Measurements from ENCODE around the gene GINS2. TPM values are rescaled to one million over a fixed set of nuclear protein-coding genes. Genes with fewer than 3 reads are reported as not detected.

GINS2 gene
- polyA plus RNA-seq, 1 of the 3 experiments (the other 2 are of a cell fraction): 9.0 TPM

- DNase-seq: no peak
- ChIA-PET POLR2A (no interaction called here), CTCF (interaction anchor here (1.1 to 1.2 kb wide), 3 partner anchors 47 to 69 kb away, joined by 3 to 4 read pairs (median 4); no protein-coding TSS in a partner anchor)
- H2AFZ ChIP-seq (ENCODE audit: low read depth): no peak overlapping the region
- H3K27ac ChIP-seq (ENCODE audit: low read depth in 2 of 2, low read length in 1 of 2): no peak overlapping the region
- no peaks in the 10 kb centered on the region for H3K36me3 ChIP-seq (replicated peaks in 1 of 2; ENCODE audit: control insufficient read depth in 1 of 2, insufficient read depth in 2 of 2, low read length in 1 of 2)
- H3K79me2 ChIP-seq (ENCODE audit: insufficient read depth): peaks cover 6% of the 10 kb centered on the region; the same call in 1 of the 2 replicates
- peaks cover 22% of the 10 kb centered on the region for H4K20me1 ChIP-seq (ENCODE audit: insufficient read depth)
- TF ChIP-seq EZH2phosphoT487 (IDR thresholded peaks at IDR 0.05; ENCODE audit: borderline replicate concordance, low read depth) (no peak), GATA2 (CRISPR knock-in tag; IDR thresholded peaks at IDR 0.05) (no peak), CHD2 (IDR thresholded peaks at IDR 0.05; ENCODE audit: low read length, partially characterized antibody) (no peak), RAD21 (IDR thresholded peaks at IDR 0.05; ENCODE audit: low read length) (no peak), GABPA (IDR thresholded peaks at IDR 0.05; ENCODE audit: low read depth) (no peak), RFX5 (IDR thresholded peaks at IDR 0.05; ENCODE audit: low read length) (no peak), JUND (IDR thresholded peaks at IDR 0.05) (no peak), NFIC (IDR thresholded peaks at IDR 0.05; ENCODE audit: borderline replicate concordance) (no peak), FOXM1 (IDR thresholded peaks at IDR 0.05; ENCODE audit: low read depth) (no peak), RXRA (IDR thresholded peaks at IDR 0.05; ENCODE audit: borderline replicate concordance, low read depth) (no peak), SMC3 (IDR thresholded peaks at IDR 0.05; ENCODE audit: low read depth, low read length) (no peak), TCF12 (IDR thresholded peaks at IDR 0.05) (no peak), ELF1 (IDR thresholded peaks at IDR 0.05) (no peak), SIN3A (IDR thresholded peaks at IDR 0.05; ENCODE audit: borderline replicate concordance, low read depth, low read length) (no peak), USF1 (IDR thresholded peaks at IDR 0.05; ENCODE audit: borderline replicate concordance, low read depth) (no peak), FOXJ3 (CRISPR knock-in tag; IDR thresholded peaks at IDR 0.05) (no peak)
- TF ChIP-seq, protein P1, sequence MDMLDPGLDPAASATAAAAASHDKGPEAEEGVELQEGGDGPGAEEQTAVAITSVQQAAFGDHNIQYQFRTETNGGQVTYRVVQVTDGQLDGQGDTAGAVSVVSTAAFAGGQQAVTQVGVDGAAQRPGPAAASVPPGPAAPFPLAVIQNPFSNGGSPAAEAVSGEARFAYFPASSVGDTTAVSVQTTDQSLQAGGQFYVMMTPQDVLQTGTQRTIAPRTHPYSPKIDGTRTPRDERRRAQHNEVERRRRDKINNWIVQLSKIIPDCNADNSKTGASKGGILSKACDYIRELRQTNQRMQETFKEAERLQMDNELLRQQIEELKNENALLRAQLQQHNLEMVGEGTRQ (IDR thresholded peaks at IDR 0.05; ENCODE audit: borderline replicate concordance, low read depth, low read length): no peak
- TF ChIP-seq, protein P2, sequence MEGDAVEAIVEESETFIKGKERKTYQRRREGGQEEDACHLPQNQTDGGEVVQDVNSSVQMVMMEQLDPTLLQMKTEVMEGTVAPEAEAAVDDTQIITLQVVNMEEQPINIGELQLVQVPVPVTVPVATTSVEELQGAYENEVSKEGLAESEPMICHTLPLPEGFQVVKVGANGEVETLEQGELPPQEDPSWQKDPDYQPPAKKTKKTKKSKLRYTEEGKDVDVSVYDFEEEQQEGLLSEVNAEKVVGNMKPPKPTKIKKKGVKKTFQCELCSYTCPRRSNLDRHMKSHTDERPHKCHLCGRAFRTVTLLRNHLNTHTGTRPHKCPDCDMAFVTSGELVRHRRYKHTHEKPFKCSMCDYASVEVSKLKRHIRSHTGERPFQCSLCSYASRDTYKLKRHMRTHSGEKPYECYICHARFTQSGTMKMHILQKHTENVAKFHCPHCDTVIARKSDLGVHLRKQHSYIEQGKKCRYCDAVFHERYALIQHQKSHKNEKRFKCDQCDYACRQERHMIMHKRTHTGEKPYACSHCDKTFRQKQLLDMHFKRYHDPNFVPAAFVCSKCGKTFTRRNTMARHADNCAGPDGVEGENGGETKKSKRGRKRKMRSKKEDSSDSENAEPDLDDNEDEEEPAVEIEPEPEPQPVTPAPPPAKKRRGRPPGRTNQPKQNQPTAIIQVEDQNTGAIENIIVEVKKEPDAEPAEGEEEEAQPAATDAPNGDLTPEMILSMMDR (IDR thresholded peaks at IDR 0.05): no peak
- TF ChIP-seq, protein P3, sequence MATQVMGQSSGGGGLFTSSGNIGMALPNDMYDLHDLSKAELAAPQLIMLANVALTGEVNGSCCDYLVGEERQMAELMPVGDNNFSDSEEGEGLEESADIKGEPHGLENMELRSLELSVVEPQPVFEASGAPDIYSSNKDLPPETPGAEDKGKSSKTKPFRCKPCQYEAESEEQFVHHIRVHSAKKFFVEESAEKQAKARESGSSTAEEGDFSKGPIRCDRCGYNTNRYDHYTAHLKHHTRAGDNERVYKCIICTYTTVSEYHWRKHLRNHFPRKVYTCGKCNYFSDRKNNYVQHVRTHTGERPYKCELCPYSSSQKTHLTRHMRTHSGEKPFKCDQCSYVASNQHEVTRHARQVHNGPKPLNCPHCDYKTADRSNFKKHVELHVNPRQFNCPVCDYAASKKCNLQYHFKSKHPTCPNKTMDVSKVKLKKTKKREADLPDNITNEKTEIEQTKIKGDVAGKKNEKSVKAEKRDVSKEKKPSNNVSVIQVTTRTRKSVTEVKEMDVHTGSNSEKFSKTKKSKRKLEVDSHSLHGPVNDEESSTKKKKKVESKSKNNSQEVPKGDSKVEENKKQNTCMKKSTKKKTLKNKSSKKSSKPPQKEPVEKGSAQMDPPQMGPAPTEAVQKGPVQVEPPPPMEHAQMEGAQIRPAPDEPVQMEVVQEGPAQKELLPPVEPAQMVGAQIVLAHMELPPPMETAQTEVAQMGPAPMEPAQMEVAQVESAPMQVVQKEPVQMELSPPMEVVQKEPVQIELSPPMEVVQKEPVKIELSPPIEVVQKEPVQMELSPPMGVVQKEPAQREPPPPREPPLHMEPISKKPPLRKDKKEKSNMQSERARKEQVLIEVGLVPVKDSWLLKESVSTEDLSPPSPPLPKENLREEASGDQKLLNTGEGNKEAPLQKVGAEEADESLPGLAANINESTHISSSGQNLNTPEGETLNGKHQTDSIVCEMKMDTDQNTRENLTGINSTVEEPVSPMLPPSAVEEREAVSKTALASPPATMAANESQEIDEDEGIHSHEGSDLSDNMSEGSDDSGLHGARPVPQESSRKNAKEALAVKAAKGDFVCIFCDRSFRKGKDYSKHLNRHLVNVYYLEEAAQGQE (IDR thresholded peaks at IDR 0.05; ENCODE audit: low read depth, low read length): no peak
- TF ChIP-seq, protein P4, sequence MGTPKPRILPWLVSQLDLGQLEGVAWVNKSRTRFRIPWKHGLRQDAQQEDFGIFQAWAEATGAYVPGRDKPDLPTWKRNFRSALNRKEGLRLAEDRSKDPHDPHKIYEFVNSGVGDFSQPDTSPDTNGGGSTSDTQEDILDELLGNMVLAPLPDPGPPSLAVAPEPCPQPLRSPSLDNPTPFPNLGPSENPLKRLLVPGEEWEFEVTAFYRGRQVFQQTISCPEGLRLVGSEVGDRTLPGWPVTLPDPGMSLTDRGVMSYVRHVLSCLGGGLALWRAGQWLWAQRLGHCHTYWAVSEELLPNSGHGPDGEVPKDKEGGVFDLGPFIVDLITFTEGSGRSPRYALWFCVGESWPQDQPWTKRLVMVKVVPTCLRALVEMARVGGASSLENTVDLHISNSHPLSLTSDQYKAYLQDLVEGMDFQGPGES (IDR thresholded peaks at IDR 0.05; ENCODE audit: low read depth, low read length): no peak
- no peak overlapping the region for H3K4me2 ChIP-seq
- H3F3A ChIP-seq (replicated peaks; ENCODE audit: insufficient read depth): peaks cover 10% of the 10 kb centered on the region
- no peak overlapping the region for H3K4me3 ChIP-seq (ENCODE audit: low read depth in 2 of 2, low read length in 1 of 2)
- H3K9me3 ChIP-seq: no peaks in the 10 kb centered on the region
- WGBS (ENCODE audit: low lambda C conversion rate): 95% methylated on average over 12 of the region's 20 CpGs
- no peaks in the 10 kb centered on the region for H3K9me2 ChIP-seq
- no peaks in the 10 kb centered on the region for H3K27me3 ChIP-seq (ENCODE audit: insufficient read depth)
- no peak overlapping the region for H3K9ac ChIP-seq
- H3K4me1 ChIP-seq (ENCODE audit: control insufficient read depth in 1 of 2, insufficient read depth in 2 of 2, low read depth in 1 of 2, low read length in 1 of 2): peaks cover 0 to 15% of the 10 kb centered on the region in 2 experiments; a peak in 1 of 4 replicates
These were observed 33.6 kb upstream of the GINS2 start for GRCh38 chr16:85722128-85722893.
